Measurements from ENCODE around the gene KRT86. TPM values are rescaled to one million over a fixed set of nuclear protein-coding genes. Genes with fewer than 3 reads are reported as not detected.
"Not testable (repeated sequence)": the region's sequence is repeated elsewhere in the genome, so short reads cannot be mapped to it uniquely, and the experiment has no call there.

Gene KRT86
- total and polyA plus RNA-seq, 3 donors from 2014 or later = 2.3 to 4.0 (median 3.2) TPM

DNA sequence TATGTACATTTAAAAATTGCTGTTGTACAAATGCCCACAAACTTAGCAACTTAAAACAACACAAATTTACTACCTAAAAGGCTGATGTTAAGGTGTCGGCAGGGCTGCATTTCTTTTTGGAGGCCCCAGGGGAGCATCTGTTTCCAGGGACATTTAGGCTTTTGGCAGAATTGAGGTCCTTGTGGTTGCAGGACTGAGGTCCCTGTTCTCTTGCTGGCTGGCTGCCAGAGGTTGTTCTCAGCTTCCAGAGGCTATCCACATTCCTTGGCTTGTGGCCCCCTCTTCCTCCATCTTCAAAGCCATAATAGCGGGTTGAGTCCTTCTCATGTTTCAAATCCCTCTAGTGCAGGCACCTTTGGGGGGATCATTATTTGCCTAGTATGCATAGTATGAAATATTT is 69.1 kb downstream of the KRT86 start:
- WGBS, 2 donors = 95 to 96% methylated on average over 2 of the region's 2 CpGs
- no peak for DNase-seq
- intact Hi-C loops (cut with DNase I; ENCODE audit: low total_unique reads) = no loop called here
- no peaks in the 10 kb centered on the region for H3K36me3 ChIP-seq (ENCODE audit: low read depth, missing control alignments)
- H3K27me3 ChIP-seq = no peaks in the 10 kb centered on the region
- no peaks in the 10 kb centered on the region for H3K9me3 ChIP-seq
- no peaks in the 10 kb centered on the region for H3K4me1 ChIP-seq
- no peak overlapping the region for H3K4me3 ChIP-seq
- H3K27ac ChIP-seq = no peak overlapping the region
- no peak for TF ChIP-seq CTCF (IDR thresholded peaks at IDR 0.05)
- TF ChIP-seq POLR2A (IDR thresholded peaks at IDR 0.05) = no peak

DNA sequence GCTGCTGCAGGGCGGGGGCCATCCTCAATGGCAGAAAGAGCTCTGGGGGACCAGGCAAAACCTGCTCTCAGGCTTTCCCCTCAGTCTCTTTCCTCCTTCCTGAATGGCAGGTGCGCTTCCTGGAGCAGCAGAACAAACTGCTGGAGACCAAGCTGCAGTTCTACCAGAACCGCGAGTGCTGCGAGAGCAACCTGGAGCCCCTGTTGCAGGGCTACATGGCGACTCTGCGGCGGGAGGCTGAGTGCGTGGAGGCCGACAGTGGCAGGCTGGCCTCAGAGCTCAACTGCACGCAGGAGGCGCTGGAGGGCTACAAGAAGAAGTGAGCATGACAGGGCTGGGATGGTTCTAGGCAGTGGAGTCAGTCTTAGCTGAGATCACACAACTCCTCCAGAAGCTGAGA is 69.7 kb downstream of the KRT86 start:
- intact Hi-C loops (cut with DNase I; ENCODE audit: low total_unique reads) = no loop called here
- Histone ChIP-seq H3K36me3 (ENCODE audit: low read depth, missing control alignments) (no peaks in the 10 kb centered on the region), H3K4me3 (no peak overlapping the region), H3K9me3 (no peaks in the 10 kb centered on the region), H3K4me1 (no peaks in the 10 kb centered on the region), H3K27me3 (no peaks in the 10 kb centered on the region), H3K27ac (no peak overlapping the region)
- TF ChIP-seq CTCF (IDR thresholded peaks at IDR 0.05) (no peak), POLR2A (IDR thresholded peaks at IDR 0.05) (no peak)
- DNase-seq = no peak
- 89 to 93% methylated on average over 8 to 12 of the region's 12 CpGs for WGBS, 2 donors

- H3K27me3 ChIP-seq; H3K4me1 ChIP-seq; H3K27ac ChIP-seq; DNase-seq; H3K9me3 ChIP-seq; H3K36me3 ChIP-seq (ENCODE audit: low read depth, missing control alignments); H3K4me3 ChIP-seq; intact Hi-C loops (cut with DNase I; ENCODE audit: low total_unique reads): not testable (repeated sequence)
- 75 to 87% methylated on average over 8 of the region's 8 CpGs for WGBS, 2 donors
Observed at GRCh38 chr12:52345041-52345440, 70.6 kb downstream of the KRT86 start.

- 54% methylated on average over 4 of the region's 4 CpGs; no CpG with 5 or more reads in 1 of the 2 donors for WGBS, 2 donors
- Histone ChIP-seq H3K27me3 (no peaks in the 10 kb centered on the region), H3K4me1 (no peaks in the 10 kb centered on the region), H3K4me3 (no peak overlapping the region), H3K9me3 (no peaks in the 10 kb centered on the region), H3K27ac (no peak overlapping the region), H3K36me3 (ENCODE audit: low read depth, missing control alignments) (no peaks in the 10 kb centered on the region)
- TF ChIP-seq CTCF (IDR thresholded peaks at IDR 0.05) (no peak), POLR2A (IDR thresholded peaks at IDR 0.05) (no peak)
- intact Hi-C loops (cut with DNase I; ENCODE audit: low total_unique reads) = no loop called here
- no peak for DNase-seq
Observed at GRCh38 chr12:52346593-52346992, 72.1 kb downstream of the KRT86 start.

DNA sequence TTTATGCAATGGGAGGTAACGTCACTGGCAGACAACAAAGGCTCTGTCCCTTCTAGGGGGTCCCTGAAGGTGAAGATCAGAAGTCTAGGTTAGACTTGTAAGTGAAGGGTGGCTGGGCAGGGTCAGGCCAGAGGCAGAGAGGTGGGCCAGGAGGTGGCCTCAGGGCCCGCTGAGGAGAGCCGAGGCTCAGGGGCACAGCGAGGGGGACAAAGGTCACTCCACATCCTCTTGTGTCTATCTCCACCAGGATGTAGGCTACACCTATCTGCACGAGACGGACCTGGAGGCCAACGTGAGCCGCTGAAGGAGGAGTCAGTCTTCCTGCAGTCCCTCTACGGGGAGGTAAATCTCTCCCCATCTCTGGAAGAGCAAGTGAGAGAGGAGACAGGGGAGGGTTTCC is 72.6 kb downstream of the KRT86 start:
- 83 to 93% methylated on average over 8 to 9 of the region's 9 CpGs for WGBS, 2 donors
- Histone ChIP-seq H3K36me3 (ENCODE audit: low read depth, missing control alignments) (no peaks in the 10 kb centered on the region), H3K4me3 (no peak overlapping the region), H3K4me1 (no peaks in the 10 kb centered on the region), H3K27ac (no peak overlapping the region), H3K27me3 (no peaks in the 10 kb centered on the region), H3K9me3 (no peaks in the 10 kb centered on the region)
- no peak for DNase-seq
- TF ChIP-seq POLR2A (IDR thresholded peaks at IDR 0.05) (no peak), CTCF (IDR thresholded peaks at IDR 0.05) (no peak)
- intact Hi-C loops (cut with DNase I; ENCODE audit: low total_unique reads) = no loop called here
